Measurements from ENCODE around the gene CALML6. TPM values are rescaled to one million over a fixed set of nuclear protein-coding genes. Genes with fewer than 3 reads are reported as not detected.
"Not testable (repeated sequence)": the region's sequence is repeated elsewhere in the genome, so short reads cannot be mapped to it uniquely, and the experiment has no call there.

The CALML6 gene
- total RNA-seq, 1 donor from 2014 or later, result not detected

- no peak for DNase-seq (ENCODE audit: low read depth, low spot score)
Measured at GRCh38 chr1:1924849-1925248, 9.8 kb downstream of the CALML6 start.

- no peak for DNase-seq (ENCODE audit: low read depth, low spot score)
Measured at GRCh38 chr1:1925437-1926345, 10.6 kb downstream of the CALML6 start.

GRCh38 chr1:1926346-1926811, 11.3 kb downstream of the CALML6 start:
- no peak for DNase-seq (ENCODE audit: low read depth, low spot score)

GRCh38 chr1:1926886-1927660, 12.0 kb downstream of the CALML6 start:
- DNase-seq (ENCODE audit: low read depth, low spot score), result no peak

- no peak for DNase-seq (ENCODE audit: low read depth, low spot score)
Measured at GRCh38 chr1:1927751-1928150, 12.7 kb downstream of the CALML6 start.

GRCh38 chr1:1928231-1929101, 13.4 kb downstream of the CALML6 start:
- DNase-seq (ENCODE audit: low read depth, low spot score), result no peak

GRCh38 chr1:1929102-1929638, 14.1 kb downstream of the CALML6 start:
- no peak for DNase-seq (ENCODE audit: low read depth, low spot score)

GRCh38 chr1:1929639-1930545, 14.8 kb downstream of the CALML6 start:
- no peak for DNase-seq (ENCODE audit: low read depth, low spot score)

- not testable (repeated sequence) for DNase-seq (ENCODE audit: low read depth, low spot score)
Measured at GRCh38 chr1:1934848-1935247, 19.8 kb downstream of the CALML6 start.

GRCh38 chr1:1937061-1937460, 22.0 kb downstream of the CALML6 start:
- no peak for DNase-seq (ENCODE audit: low read depth, low spot score)

- no peak for DNase-seq (ENCODE audit: low read depth, low spot score)
Measured at GRCh38 chr1:1937549-1938275, 22.7 kb downstream of the CALML6 start.

GRCh38 chr1:1938276-1938573, 23.2 kb downstream of the CALML6 start:
- no peak for DNase-seq (ENCODE audit: low read depth, low spot score)

- no peak for DNase-seq (ENCODE audit: low read depth, low spot score)
Measured at GRCh38 chr1:1938613-1939295, 23.7 kb downstream of the CALML6 start.

GRCh38 chr1:1939296-1940122, 24.4 kb downstream of the CALML6 start:
- no peak for DNase-seq (ENCODE audit: low read depth, low spot score)

GRCh38 chr1:1940123-1940425, 25.0 kb downstream of the CALML6 start:
- no peak for DNase-seq (ENCODE audit: low read depth, low spot score)

GRCh38 chr1:1941211-1941841, 26.3 kb downstream of the CALML6 start:
- DNase-seq (ENCODE audit: low read depth, low spot score), result no peak

- no peak for DNase-seq (ENCODE audit: low read depth, low spot score)
Measured at GRCh38 chr1:1941868-1942752, 27.1 kb downstream of the CALML6 start.

All from pulmonary artery endothelial cell (primary cell).